ENCODE data around the gene CFAP52.

DNA sequence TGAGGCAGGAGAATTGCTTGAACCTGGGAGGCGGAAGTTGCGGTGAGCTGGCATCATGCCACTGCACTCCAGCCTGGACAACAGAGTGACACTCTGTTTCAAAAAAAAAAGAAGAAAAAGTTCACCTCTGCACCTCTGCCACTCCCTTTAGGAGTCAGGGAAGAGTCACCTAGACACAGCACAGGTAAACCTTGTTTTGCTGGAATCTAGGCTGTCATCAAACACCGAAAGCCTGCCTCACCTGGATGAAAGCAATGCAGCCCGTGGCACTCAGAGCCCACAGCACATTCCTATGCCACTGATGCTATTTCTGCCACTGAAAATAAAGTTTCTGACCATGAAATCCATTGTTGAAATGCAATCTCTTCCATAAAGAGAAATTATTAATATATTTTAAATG lies 22.2 kb downstream of the CFAP52 start:
- TF ChIP-seq, protein P1, sequence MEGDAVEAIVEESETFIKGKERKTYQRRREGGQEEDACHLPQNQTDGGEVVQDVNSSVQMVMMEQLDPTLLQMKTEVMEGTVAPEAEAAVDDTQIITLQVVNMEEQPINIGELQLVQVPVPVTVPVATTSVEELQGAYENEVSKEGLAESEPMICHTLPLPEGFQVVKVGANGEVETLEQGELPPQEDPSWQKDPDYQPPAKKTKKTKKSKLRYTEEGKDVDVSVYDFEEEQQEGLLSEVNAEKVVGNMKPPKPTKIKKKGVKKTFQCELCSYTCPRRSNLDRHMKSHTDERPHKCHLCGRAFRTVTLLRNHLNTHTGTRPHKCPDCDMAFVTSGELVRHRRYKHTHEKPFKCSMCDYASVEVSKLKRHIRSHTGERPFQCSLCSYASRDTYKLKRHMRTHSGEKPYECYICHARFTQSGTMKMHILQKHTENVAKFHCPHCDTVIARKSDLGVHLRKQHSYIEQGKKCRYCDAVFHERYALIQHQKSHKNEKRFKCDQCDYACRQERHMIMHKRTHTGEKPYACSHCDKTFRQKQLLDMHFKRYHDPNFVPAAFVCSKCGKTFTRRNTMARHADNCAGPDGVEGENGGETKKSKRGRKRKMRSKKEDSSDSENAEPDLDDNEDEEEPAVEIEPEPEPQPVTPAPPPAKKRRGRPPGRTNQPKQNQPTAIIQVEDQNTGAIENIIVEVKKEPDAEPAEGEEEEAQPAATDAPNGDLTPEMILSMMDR (IDR thresholded peaks at IDR 0.05; ENCODE audit: borderline replicate concordance, extremely low read depth, low read length, poor library complexity, severe bottlenecking), result no peak
- TF ChIP-seq EZH2 (IDR thresholded peaks at IDR 0.05; ENCODE audit: borderline replicate concordance, low read depth, low read length, severe bottlenecking), result no peak
